Uterus (tissue), 2 donors: ENCODE results near the gene HMGXB4.

Experiments used
- POLR2A ChIP-seq, 2 donors: fragments of 450-650 bp; IDR thresholded peaks; one replicate each; pipeline ENCODE4 v1.6.1; 2016; ENCODE audit warnings: antibody characterized with exemption in 2 of 2, mild to moderate bottlenecking in 1 of 2, moderate library complexity in 1 of 2
- TF ChIP-seq, protein P1 (sequence below), 4 experiments: fragments of 200-600 bp in 2 of 4; fragments of 450-650 bp in 2 of 4; sonication (generic) in 2 of 4; IDR thresholded peaks; one replicate each; pipeline ENCODE4 v1.5.1; 2016 to 2019; ENCODE audit warnings: antibody characterized with exemption in 4 of 4, mild to moderate bottlenecking in 2 of 4, moderate library complexity in 1 of 4

DNA sequence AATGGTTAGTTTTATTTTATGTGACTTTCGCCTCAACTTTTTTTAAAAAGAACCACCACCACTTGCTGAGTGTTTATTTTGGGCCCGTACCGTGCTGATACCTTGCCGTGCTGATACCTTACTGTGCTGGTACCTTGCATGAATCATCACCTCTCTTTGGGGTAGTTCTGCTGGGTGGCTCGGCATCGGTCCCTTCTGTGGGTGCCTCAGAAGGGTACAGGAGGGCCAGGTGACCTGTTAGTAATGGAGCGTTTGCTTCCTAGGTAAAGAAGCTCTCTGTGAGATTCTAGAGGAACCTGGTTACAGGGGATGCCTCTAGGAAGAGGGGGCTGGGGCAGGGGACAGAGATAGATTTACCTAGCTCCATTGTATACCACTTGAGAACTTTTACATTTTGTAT is 59.5 kb downstream of the HMGXB4 start:
- TF ChIP-seq, protein P1, sequence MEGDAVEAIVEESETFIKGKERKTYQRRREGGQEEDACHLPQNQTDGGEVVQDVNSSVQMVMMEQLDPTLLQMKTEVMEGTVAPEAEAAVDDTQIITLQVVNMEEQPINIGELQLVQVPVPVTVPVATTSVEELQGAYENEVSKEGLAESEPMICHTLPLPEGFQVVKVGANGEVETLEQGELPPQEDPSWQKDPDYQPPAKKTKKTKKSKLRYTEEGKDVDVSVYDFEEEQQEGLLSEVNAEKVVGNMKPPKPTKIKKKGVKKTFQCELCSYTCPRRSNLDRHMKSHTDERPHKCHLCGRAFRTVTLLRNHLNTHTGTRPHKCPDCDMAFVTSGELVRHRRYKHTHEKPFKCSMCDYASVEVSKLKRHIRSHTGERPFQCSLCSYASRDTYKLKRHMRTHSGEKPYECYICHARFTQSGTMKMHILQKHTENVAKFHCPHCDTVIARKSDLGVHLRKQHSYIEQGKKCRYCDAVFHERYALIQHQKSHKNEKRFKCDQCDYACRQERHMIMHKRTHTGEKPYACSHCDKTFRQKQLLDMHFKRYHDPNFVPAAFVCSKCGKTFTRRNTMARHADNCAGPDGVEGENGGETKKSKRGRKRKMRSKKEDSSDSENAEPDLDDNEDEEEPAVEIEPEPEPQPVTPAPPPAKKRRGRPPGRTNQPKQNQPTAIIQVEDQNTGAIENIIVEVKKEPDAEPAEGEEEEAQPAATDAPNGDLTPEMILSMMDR (IDR thresholded peaks at IDR 0.05), result no peak
- TF ChIP-seq POLR2A (IDR thresholded peaks at IDR 0.05), result no peak
